COLO668 (cell line): ENCODE data around the gene ATG12.
A peak's percentile ranks its signal among the peaks of the same experiment; 100 is the strongest.
"Not testable (repeated sequence)": the region's sequence is repeated elsewhere in the genome, so short reads cannot be mapped to it uniquely, and the experiment has no call there.

ENCODE experiments used
- DNase-seq: peaks from one replicate; lab custom pipeline; 2025; ENCODE audit not compliant: unreplicated experiment; lab: John Stamatoyannopoulos, UW

The ATG12 gene

GRCh38 chr5:115841382-115842088 lies at the start of gene ATG12, which contains the start of gene AP3S1:
Gene ATG12, minus strand, starts transcription at chr5:115841565. Its CDS starts 13 bp downstream, at chr5:115841552.
Gene AP3S1, plus strand, starts transcription at chr5:115841935. Its CDS starts 103 bp downstream, at chr5:115842038.
- DNase-seq, result peak; percentile 87

GRCh38 chr5:115888027-115888426 lies 46.7 kb upstream of the ATG12 start:
- DNase-seq, result no peak

GRCh38 chr5:115885208-115885607 lies 43.8 kb upstream of the ATG12 start:
- DNase-seq, result not testable (repeated sequence)

GRCh38 chr5:115884704-115885103 lies 43.3 kb upstream of the ATG12 start:
- no peak for DNase-seq

GRCh38 chr5:115882434-115882833 lies 41.1 kb upstream of the ATG12 start:
- not testable (repeated sequence) for DNase-seq

GRCh38 chr5:115877342-115877741 lies 36.0 kb upstream of the ATG12 start:
- not testable (repeated sequence) for DNase-seq

- no peak for DNase-seq
Measured at GRCh38 chr5:115875447-115875846, 34.1 kb upstream of the ATG12 start.

GRCh38 chr5:115873392-115873791 lies 32.0 kb upstream of the ATG12 start:
- DNase-seq, result no peak

GRCh38 chr5:115872447-115872846 lies 31.1 kb upstream of the ATG12 start:
- no peak for DNase-seq

- DNase-seq, result no peak
Measured at GRCh38 chr5:115869256-115869795, 28.0 kb upstream of the ATG12 start.

GRCh38 chr5:115859378-115859777 lies 18.0 kb upstream of the ATG12 start:
- no peak for DNase-seq

GRCh38 chr5:115858396-115858795 lies 17.0 kb upstream of the ATG12 start:
- no peak for DNase-seq

- DNase-seq, result no peak
Measured at GRCh38 chr5:115857626-115858349, 16.4 kb upstream of the ATG12 start.

- DNase-seq, result no peak
Measured at GRCh38 chr5:115857057-115857479, 15.7 kb upstream of the ATG12 start.

- DNase-seq, result no peak
Measured at GRCh38 chr5:115855959-115856358, 14.6 kb upstream of the ATG12 start.

GRCh38 chr5:115854139-115854538 lies 12.8 kb upstream of the ATG12 start:
- no peak for DNase-seq

GRCh38 chr5:115850744-115851416 lies 9.5 kb upstream of the ATG12 start:
- no peak for DNase-seq

- DNase-seq, result no peak
Measured at GRCh38 chr5:115849258-115849798, 8.0 kb upstream of the ATG12 start.

GRCh38 chr5:115847290-115847689 lies 5.9 kb upstream of the ATG12 start:
- DNase-seq, result no peak

GRCh38 chr5:115844321-115844817 lies 3.0 kb upstream of the ATG12 start:
- no peak for DNase-seq
